ENCODE data around the gene RSL1D1.

GRCh38 chr16:11797957-11798299 is 53.4 kb downstream of the RSL1D1 start:
- TF ChIP-seq ZBTB33 (CRISPR knock-in tag; IDR thresholded peaks at IDR 0.05) (no peak), MAX (CRISPR knock-in tag; IDR thresholded peaks at IDR 0.05) (no peak), MXI1 (IDR thresholded peaks at IDR 0.05; ENCODE audit: low read depth, low read length) (no peak), JUND (IDR thresholded peaks at IDR 0.05; ENCODE audit: borderline replicate concordance, low read depth, low read length) (no peak), JUND (tag; IDR thresholded peaks at IDR 0.05; ENCODE audit: borderline replicate concordance, low read depth, low read length) (no peak), YY1 (IDR thresholded peaks at IDR 0.05; ENCODE audit: borderline replicate concordance in 1 of 3, control insufficient read depth in 1 of 3, extremely low read depth in 1 of 3, insufficient read depth in 3 of 3, insufficient read length in 1 of 3, insufficient replicate concordance in 2 of 3, low read depth in 1 of 3, low read length in 2 of 3) (peak in 2 of 3 experiments; percentile 24 to 84), GTF2B (IDR thresholded peaks at IDR 0.05; ENCODE audit: extremely low read depth, insufficient read length) (no peak), ZBTB34 (CRISPR knock-in tag; IDR thresholded peaks at IDR 0.05) (no peak), MBD1 (CRISPR knock-in tag; IDR thresholded peaks at IDR 0.05) (no peak), FOSL1 (tag; conservative IDR thresholded peaks at IDR 0.05) (no peak), CTCF (IDR thresholded peaks at IDR 0.05 in 2 of 3, conservative IDR thresholded peaks at IDR 0.05 in 1 of 3; ENCODE audit: insufficient read depth in 2 of 3, low read depth in 1 of 3, low read length in 3 of 3) (no peak), PRDM10 (IDR thresholded peaks at IDR 0.05; ENCODE audit: partially characterized antibody) (no peak)

Measured in K562 (cell line).